NCI-H2107 treated with DMSO at 0.1 percent for 48 hours (cell line): ENCODE data around the gene FLT4.

Experiments used
- DNase-seq: peaks from one replicate; lab custom pipeline; 2025; ENCODE audit not compliant: unreplicated experiment; lab: John Stamatoyannopoulos, UW

The FLT4 gene

DNA sequence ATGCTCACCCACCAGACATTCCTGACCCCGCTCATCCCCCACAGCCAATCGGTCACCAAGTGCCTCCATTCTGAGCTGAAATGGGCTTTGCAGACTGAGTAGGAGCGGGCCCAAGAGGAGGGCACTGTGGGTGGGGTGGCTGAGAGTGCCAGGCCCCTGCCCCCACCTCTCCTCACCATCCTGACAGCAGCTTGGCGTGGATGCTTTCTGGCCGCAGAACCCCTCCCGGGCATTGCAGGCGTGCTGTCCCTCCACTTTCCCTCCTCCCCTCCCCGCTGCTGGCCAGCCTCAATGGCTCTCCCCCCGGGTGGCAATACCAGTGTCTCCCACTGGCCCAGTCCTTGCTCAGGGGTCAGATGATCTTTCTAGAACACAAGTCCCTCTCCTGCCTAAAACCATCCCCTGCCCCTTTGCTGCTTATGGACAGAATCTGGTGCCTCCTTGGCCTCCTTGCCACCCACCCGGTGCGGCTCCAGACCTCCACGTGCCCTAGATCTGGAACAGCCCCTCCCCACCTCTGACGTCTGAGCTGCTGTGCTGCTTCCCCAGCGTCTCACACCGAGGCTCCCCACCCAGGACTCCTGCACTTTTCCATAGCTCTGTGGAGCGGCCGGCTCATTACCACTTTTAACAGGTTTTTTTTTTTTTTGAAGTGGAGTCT lies 6.1 kb downstream of the FLT4 start:
- DNase-seq: no peak

- no peak for DNase-seq
These were observed 6.6 kb downstream of the FLT4 start for GRCh38 chr5:180642779-180643178.

DNA sequence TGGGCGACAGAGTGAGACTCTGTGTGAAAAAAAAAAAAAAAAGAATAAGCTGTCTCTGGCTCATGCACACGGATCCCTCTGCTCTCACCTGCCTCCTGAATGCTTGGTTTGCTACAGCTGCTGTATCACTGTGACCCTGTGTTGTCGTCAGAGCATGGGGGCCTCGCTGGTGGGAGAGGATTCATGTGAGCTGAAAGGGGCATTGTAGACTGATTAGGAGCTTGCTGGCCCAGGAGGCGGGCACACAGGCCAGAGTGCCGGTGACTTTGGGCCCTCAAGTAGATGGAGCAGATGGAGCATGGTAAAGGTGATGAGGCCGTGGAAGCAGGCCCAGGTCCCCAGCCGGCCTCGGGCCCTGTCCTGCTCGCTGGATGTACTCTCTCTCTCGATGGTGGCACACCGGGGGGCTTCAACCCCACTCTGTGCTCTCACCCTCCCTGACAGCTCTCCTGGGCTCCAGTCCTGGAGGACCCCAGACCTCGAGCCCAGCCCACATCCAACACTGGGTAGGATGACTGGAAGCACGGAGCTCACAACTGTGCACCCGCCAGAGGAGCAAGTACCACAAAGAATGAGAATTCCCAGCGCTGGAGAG lies 7.1 kb downstream of the FLT4 start:
- no peak for DNase-seq

DNA sequence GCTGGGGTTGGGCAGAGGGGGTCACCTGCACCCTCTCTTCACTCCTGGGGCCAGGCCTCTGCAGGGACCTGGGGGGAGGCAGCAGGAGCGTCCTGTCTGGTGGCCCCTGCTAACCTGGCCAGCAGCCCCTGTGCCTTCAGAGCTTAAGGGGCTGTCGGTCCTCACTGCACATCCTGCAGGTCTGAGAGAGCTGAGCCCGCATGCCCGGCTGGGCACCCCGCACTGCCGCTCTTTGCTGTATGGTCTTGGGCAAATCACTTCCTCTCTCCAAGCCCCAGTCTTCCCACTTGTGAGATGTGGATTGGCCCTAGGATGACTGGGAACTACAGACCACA lies 7.9 kb downstream of the FLT4 start:
- DNase-seq: no peak

DNA sequence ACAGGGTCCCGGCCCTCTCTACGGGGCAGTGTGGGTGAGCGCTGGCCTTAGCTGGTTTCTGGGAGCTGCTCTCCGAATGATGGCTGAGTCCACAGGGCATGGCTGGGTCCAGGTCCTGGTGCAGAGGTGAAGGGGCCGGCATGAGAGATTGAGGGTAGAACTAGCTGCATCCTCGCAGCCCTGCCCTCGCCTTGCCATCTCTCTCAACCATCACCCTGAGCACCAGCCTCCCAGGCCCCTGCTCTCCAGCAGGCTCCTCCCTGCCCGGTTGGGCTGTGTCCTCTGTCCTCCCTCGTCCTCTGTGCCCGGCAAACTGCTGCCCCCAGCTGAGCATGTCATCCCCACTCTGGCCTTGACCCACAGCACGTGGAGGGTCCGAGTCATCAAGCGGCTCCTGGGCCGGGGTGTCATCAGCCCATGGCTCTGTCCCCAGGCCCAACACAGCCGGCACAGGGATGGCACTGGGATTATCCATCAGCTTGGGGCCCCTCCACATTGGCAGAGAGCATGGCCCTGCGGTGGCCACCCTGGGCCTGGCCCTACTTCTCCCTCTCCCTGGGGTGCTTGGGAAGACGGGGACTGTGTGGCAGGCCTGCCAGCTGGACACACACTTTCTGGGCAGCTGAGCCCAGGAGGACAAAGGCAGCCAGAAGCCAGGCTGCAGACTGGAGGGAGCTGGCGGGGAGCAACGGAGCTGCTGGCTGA lies 8.4 kb downstream of the FLT4 start:
- DNase-seq: no peak

DNA sequence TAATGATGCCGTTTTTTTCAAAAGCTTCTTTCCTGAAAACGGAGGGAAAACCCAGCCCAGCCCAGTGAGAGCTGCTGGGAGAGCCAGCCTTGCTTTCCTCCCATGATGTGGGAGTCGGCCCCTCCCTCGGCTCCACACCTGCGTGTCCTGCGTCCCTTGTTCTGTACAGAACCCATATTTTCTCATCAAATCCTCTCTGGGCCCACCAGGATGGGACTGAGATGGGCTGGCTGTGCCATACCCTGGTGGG lies 8.9 kb downstream of the FLT4 start:
- DNase-seq: no peak

- DNase-seq: no peak
These were observed 9.4 kb downstream of the FLT4 start for GRCh38 chr5:180639741-180640610.

DNA sequence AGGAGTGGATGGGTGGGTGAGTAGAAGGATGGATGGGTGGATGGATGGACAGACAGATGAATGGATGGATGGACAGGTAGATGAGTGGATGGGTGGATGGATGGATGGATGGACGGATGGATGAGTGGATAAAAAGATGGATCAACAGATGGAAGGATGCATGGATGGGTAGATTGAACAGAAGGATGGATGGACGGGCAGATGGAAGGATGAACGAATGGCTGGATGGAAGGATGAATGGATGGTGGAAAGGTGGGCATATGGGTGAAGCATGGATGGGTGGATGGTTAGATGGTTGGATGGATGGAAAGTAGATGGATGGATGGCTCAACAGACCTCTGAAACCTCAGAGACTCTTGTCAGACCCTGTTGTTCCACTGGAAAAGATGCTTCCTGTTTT lies 10.1 kb downstream of the FLT4 start:
- no peak for DNase-seq

DNA sequence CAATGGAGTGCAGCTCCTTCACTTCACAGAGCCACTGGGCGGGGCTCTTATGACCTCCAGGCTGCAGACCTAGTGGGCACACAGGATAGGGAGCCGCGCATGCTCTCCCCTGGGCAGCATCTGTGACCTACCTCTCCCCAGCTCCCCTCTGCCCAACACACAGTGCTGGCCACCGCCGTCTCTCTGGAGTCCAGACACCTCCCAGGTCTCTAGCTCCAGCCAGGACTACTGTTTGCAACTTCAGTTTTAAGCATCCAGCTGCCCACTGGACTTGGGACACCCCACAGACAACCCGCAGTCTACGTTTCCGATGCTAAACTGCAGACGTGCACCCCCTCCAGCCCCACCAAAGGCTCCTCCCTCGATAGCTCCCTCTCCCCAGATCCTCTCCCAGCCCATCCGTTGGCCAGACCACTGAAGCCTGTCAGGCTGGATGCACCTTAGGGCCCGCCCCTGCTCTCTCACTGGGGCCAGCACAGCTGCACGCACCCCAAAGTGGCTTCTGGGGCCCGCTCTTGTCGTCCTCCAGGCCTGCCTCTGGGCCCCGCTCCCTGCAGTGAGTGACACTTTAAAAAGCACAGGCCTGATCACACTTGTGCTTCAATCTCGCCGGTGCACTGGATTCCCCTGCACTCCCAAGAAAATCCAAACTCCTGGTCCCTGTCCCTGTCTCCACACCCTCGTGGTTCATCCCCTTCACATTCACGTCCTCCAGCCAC lies 11.3 kb downstream of the FLT4 start:
- DNase-seq: no peak

GRCh38 chr5:180636403-180637075 lies 12.9 kb downstream of the FLT4 start:
- DNase-seq: no peak

GRCh38 chr5:180636016-180636402 lies 13.4 kb downstream of the FLT4 start:
- no peak for DNase-seq

GRCh38 chr5:180633283-180634177 lies 15.9 kb downstream of the FLT4 start:
- no peak for DNase-seq

- DNase-seq: no peak
These were observed 16.6 kb downstream of the FLT4 start for GRCh38 chr5:180632768-180633167.

DNA sequence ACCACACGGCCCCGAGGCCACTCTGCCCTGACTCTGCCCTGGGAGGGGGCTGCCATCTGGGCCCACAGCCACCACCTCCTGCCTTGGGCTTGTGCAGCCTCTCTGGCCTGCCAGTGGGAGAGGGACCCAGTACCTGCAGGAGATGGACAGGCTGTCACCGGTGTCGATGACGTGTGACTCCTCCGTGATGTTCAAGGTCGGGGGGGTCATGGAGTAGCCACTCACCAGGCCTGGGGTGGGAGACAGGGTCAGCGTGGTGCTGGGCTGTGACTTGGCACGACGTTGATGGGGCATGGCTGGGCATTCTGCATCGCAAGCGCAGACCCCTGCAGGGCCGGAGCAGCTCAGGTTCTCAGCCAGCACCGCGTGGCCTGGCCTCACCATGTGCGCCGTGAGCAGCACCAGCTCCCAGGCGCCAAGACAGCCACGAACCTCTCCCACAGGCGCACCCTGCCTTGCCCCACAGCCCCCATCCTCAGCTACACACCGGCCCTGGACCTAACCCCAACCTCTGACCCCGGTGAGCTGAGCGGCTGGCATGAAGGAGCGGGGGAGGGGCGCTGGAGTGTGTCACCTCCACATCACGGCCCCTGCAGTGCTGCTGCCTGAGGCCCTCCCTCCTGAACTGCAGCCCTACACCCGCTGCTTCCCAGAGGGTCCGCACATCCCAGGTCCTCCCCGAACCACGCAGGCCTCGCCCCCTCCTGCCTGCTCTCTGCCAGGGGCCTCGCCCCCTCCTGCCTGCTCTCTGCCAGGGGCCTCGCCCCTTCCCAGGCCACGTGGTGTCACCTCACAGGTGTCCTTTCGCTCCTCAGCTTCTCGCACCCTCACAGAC lies 17.6 kb downstream of the FLT4 start:
- peak; percentile 79 for DNase-seq

DNA sequence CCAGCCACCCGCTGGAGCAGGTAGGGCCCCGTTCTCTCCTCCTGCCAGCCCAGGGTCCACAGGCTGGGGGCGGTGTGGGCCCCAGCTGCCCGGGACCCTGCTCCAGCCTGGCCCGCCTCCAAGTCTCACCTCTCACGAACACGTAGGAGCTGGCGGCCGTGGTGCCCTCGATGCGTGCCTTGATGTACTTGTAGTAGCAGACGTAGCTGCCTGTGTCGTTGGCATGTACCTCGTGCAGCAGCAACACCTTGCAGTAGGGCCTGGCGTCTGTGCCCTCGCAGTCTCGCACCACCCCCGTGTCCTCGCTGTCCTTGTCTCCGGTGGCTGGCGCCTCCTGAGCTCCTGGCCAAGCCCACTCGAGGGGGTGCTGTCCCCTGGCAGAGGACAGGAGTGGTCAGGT lies 19.0 kb downstream of the FLT4 start:
- DNase-seq: no peak

GRCh38 chr5:180629831-180630382 lies 19.5 kb downstream of the FLT4 start:
- no peak for DNase-seq

DNA sequence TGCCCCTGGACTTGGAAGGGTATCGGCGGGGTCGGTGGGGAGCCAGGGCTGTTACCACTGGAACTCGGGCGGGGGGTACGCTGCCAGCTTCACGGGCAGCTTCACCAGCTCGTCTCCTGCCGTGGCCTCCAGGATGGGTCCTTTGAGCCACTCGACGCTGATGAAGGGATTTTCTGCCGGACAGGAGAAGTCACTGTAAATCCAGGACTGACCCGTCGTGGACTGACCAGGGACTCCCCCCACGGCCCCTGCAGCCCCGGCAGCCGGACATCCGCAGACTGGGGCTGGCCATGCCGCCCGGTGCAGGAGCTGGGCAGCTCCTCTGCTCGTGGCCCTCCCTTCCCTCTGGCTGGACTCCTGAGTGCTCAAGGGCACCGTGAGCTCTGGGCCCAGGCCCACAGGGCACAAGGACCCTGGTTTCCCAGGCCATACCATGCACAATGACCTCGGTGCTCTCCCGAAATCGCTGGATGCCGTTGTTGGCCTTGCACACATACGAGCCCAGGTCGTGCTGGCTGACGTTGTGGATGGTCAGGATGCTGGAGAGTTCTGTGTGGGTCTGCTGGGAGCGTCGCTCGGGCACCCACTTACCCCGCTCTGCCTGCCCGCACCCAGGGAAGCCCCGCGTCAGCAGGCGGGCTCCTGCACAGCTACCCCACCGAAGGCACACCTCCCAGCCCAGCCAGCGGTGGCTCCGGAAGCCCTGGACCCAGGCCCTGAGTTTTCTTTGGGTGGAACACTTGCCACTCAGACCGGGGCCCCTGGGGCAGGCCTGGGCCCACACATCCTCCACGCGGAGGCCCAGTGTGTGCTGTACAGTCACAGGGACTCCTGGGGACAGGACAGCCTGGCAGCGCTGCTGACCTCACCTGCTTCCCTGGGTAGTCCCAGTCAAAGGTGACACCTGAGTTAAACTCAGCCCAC lies 20.3 kb downstream of the FLT4 start:
- no peak for DNase-seq

DNA sequence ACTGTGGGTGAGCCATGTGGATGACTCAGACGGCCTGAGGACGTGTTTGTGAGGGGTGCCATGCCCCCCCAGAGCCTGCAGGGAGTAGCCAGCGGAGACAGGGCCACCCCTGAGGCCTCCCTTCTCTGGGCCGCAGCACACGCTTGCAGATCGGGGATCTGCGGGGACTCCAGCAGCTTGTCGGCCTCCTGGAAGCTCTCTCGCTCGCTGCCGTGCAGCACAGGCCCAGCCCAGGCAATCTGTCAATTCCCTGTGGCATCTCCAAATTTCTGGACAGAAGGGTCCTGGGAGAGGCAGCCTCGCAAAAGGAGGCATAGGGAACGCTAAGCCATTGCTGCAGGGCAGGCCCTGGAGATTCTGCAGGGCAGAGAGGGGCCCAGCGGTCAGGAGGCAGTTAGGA lies 21.2 kb downstream of the FLT4 start:
- DNase-seq: no peak
